HepG2 (cell line): ENCODE measurements around the gene LSM14B. TPM values are rescaled to one million over a fixed set of nuclear protein-coding genes. Genes with fewer than 3 reads are reported as not detected.
A peak's percentile ranks its signal among the peaks of the same experiment; 100 is the strongest.

Experiments
- ATAC-seq: fragments of 200-7000 bp; cut with Tn5 transposase; 3 replicates; pipeline ENCODE4 v1.9.1; 2020; ENCODE audit warnings: mild to moderate bottlenecking, moderate library complexity
- BruUV-seq: library from RNA; stranded (reverse); fragments of 400-500 nt; replicated peaks from 2 replicates; lab custom pipeline; 2021; lab: Mats Ljungman, UMichigan
- CTCF ChIA-PET: fragments of 300-600 bp; formaldehyde crosslinking; extraction: SDS; loops from one replicate; lab custom pipeline; 2021; ENCODE audit warnings: low total read pairs, inconsistent platforms, low intra/inter-chr PET ratio; lab: Yijun Ruan, JAX
- POLR2A ChIA-PET: fragments of 350-600 bp; sonication (Branson Sonifier 250); formaldehyde crosslinking; loops from one replicate; lab custom pipeline; 2020; ENCODE audit warnings: antibody characterized with exemption, inconsistent platforms; lab: Yijun Ruan, JAX
- DNase-seq: peaks from one replicate; pipeline ENCODE4 v3.0.0-alpha.2; 2015; ENCODE audit warnings: low spot score
- FAIRE-seq: peaks from 3 replicates; lab custom pipeline; 2011; peaks lifted over from hg19 to GRCh38; lab: Jason Lieb, UNC
- H2AFZ ChIP-seq: one replicate; pipeline ENCODE4 v1.6.1; 2011; ENCODE audit warnings: low read length, inconsistent platforms
- H3K27ac ChIP-seq: fragments of 300-600 bp; 3 replicates; pipeline ENCODE4 v1.8.0; 2011; ENCODE audit warnings: mixed run types, mild to moderate bottlenecking, mixed read lengths, low read length, inconsistent platforms; ENCODE audit not compliant: insufficient read depth; ENCODE audit errors: extremely low read length
- H3K27me3 ChIP-seq, 2 experiments: fragments of 200-600 bp in 1 of 2; 2 replicates in 1 of 2; 3 replicates in 1 of 2; pipeline versions ENCODE4 v1.6.0 to v1.8.0; 2011; ENCODE audit warnings: low read length in 2 of 2, mild to moderate bottlenecking in 2 of 2, moderate library complexity in 2 of 2, inconsistent platforms in 1 of 2; ENCODE audit not compliant: insufficient read depth in 2 of 2, control insufficient read depth in 1 of 2
- H3K36me3 ChIP-seq, 2 experiments: fragments of 200-600 bp in 1 of 2; replicated peaks in 1 of 2; 2 replicates in 1 of 2; 3 replicates in 1 of 2; pipeline versions ENCODE4 v1.5.1 to v1.8.0; 2011; ENCODE audit warnings: low read length in 2 of 2, inconsistent platforms in 1 of 2; ENCODE audit not compliant: insufficient read depth in 2 of 2, control insufficient read depth in 1 of 2
- H3K4me1 ChIP-seq: 2 replicates; pipeline ENCODE4 v1.5.1; 2012; ENCODE audit warnings: low read length, inconsistent platforms; ENCODE audit not compliant: insufficient read depth
- H3K4me2 ChIP-seq: 2 replicates; pipeline ENCODE4 v1.6.0; 2011; ENCODE audit warnings: low read depth, low read length, inconsistent platforms
- H3K4me3 ChIP-seq, 3 experiments: fragments of 200-600 bp in 1 of 3; sonication (generic), shearing (Covaris generic) in 1 of 3; replicated peaks in 1 of 3; 2 replicates each; pipeline ENCODE4 v1.5.1; 2011 to 2016; ENCODE audit warnings: low read length in 3 of 3, inconsistent platforms in 2 of 3, low read depth in 2 of 3, mild to moderate bottlenecking in 2 of 3, control low read depth in 1 of 3, mixed read lengths in 1 of 3; ENCODE audit not compliant: insufficient read depth in 1 of 3
- H3K79me2 ChIP-seq: one replicate; pipeline ENCODE4 v1.6.1; 2011; ENCODE audit warnings: low read length, inconsistent platforms; ENCODE audit not compliant: insufficient read depth
- H3K9ac ChIP-seq: 2 replicates; pipeline ENCODE4 v1.6.0; 2011; ENCODE audit warnings: mild to moderate bottlenecking, low read depth, low read length, inconsistent platforms; ENCODE audit not compliant: insufficient read depth
- H3K9me3 ChIP-seq: 2 replicates; pipeline ENCODE4 v1.5.1; 2012; ENCODE audit warnings: mild to moderate bottlenecking, low read length
- H4K20me1 ChIP-seq: 2 replicates; pipeline ENCODE4 v1.6.0; 2011; ENCODE audit warnings: inconsistent platforms, mild to moderate bottlenecking, low read length, moderate library complexity; ENCODE audit not compliant: insufficient read depth
- ARHGAP35 ChIP-seq: sonication (generic); formaldehyde crosslinking; IDR thresholded peaks from 2 replicates; pipeline ENCODE4 v1.9.0; 2022; ENCODE audit warnings: mild to moderate bottlenecking, inconsistent platforms, moderate library complexity, missing genetic modification reagents, borderline replicate concordance
- ASH2L ChIP-seq: fragments of 300-600, 200-600 bp; sonication (generic); IDR thresholded peaks from 2 replicates; pipeline ENCODE4 v1.7.0; 2017; ENCODE audit warnings: low read depth, mild to moderate bottlenecking, moderate library complexity, mixed read lengths, low read length; ENCODE audit not compliant: insufficient read length
- ATF7-NPFF ChIP-seq: sonication (generic); formaldehyde crosslinking; IDR thresholded peaks from 2 replicates; pipeline ENCODE4 v1.8.1; 2023; ENCODE audit warnings: mild to moderate bottlenecking, low read depth, missing genetic modification reagents, moderate library complexity
- DZIP1 ChIP-seq: sonication (generic); formaldehyde crosslinking; IDR thresholded peaks from 2 replicates; pipeline ENCODE4 v1.5.0; 2020; ENCODE audit warnings: mild to moderate bottlenecking, missing genetic modification reagents
- EHMT2 ChIP-seq: fragments of 200-600 bp; sonication (generic); IDR thresholded peaks from 2 replicates; pipeline ENCODE4 v1.7.0; 2017; ENCODE audit warnings: antibody characterized with exemption, low read depth, low read length, borderline replicate concordance
- HBP1 ChIP-seq: IDR thresholded peaks from 2 replicates; pipeline ENCODE4 v1.6.1; 2016; ENCODE audit warnings: low read depth, control low read depth
- KDM5B ChIP-seq: sonication (generic); formaldehyde crosslinking; IDR thresholded peaks from 2 replicates; pipeline ENCODE4 v1.4.0; 2020; ENCODE audit warnings: missing genetic modification reagents, mild to moderate bottlenecking, borderline replicate concordance
- ZBTB3 ChIP-seq: sonication (generic); formaldehyde crosslinking; IDR thresholded peaks from 2 replicates; pipeline ENCODE4 v1.4.0; 2020; ENCODE audit warnings: low read depth, mild to moderate bottlenecking, moderate library complexity, missing genetic modification reagents, borderline replicate concordance
- ZEB1 ChIP-seq: IDR thresholded peaks from 2 replicates; pipeline ENCODE4 v1.6.1; 2012; ENCODE audit warnings: mild to moderate bottlenecking, low read depth, inconsistent platforms; ENCODE audit not compliant: insufficient replicate concordance
- ZNF136 ChIP-seq: sonication (generic); formaldehyde crosslinking; IDR thresholded peaks from 2 replicates; pipeline ENCODE4 v1.8.1; 2022; ENCODE audit warnings: low read depth, mild to moderate bottlenecking, moderate library complexity, missing genetic modification reagents
- ZNF317 ChIP-seq: sonication (generic); formaldehyde crosslinking; IDR thresholded peaks from 2 replicates; pipeline ENCODE4 v1.5.0; 2020; ENCODE audit warnings: mild to moderate bottlenecking, missing genetic modification reagents
- ZNF33B ChIP-seq: sonication (generic); formaldehyde crosslinking; IDR thresholded peaks from 2 replicates; pipeline ENCODE4 v1.5.1; 2020; ENCODE audit warnings: mild to moderate bottlenecking, missing genetic modification reagents
- ZXDC ChIP-seq: sonication (generic); formaldehyde crosslinking; IDR thresholded peaks from 2 replicates; pipeline ENCODE4 v1.5.0; 2020; ENCODE audit warnings: mild to moderate bottlenecking, missing genetic modification reagents
- WGBS: methylation state at CpG from one replicate; pipeline ENCODE4 v1.1.6; 2017; ENCODE audit warnings: low lambda C conversion rate; 5-methylcytosine and 5-hydroxymethylcytosine counted together
- in situ Hi-C: cut with HindIII; loops from 2 replicates; pipeline ENCODE4 v1.10.0; 2017; ENCODE audit warnings: low pct_unique_long_range_greater_than_20kb; ENCODE audit not compliant: extremely low pct_ligation_motif_present
- intact Hi-C: fragments of 100-400 bp; cut with micrococcal nuclease; formaldehyde crosslinking; loops from one replicate; pipeline ENCODE4 v1.10.0; 2022; ENCODE audit not compliant: unreplicated experiment
- polyA plus RNA-seq, 8 experiments: library from polyadenylated mRNA; depleted of rRNA in 3 of 8; stranded (reverse) in 7 of 8; unstranded in 1 of 8; fragments of >200 nt; fragmentation: Illumina TruSeq in 4 of 8; extraction: Trizol in 4 of 8; gene quantifications; 2 replicates each; pipeline versions ENCODE4 v1.2.1 to v1.2.3, GENCODE V29; 2011 to 2016; ENCODE audit warnings: low read depth in 4 of 8, missing spikeins in 1 of 8, mixed read lengths in 1 of 8; ENCODE audit not compliant: insufficient read depth in 1 of 8
- total RNA-seq, 5 experiments: library from RNA; depleted of rRNA; stranded (reverse); fragments of >200 nt; fragmentation: Illumina TruSeq; extraction: Trizol; gene quantifications; 2 replicates each; pipeline ENCODE4 v1.2.3, GENCODE V29; 2016; ENCODE audit warnings: low read depth in 1 of 5
- TF ChIP-seq, protein P1 (sequence below): sonication (generic); formaldehyde crosslinking; IDR thresholded peaks from 2 replicates; pipeline ENCODE4 v1.4.0; 2020; ENCODE audit warnings: missing genetic modification reagents

Gene LSM14B
- total and polyA plus RNA-seq, 2 of the 13 experiments (the other 11 are each of a cell fraction or from before 2014, with no cell fraction given), result 43.3 to 79.2 TPM

DNA sequence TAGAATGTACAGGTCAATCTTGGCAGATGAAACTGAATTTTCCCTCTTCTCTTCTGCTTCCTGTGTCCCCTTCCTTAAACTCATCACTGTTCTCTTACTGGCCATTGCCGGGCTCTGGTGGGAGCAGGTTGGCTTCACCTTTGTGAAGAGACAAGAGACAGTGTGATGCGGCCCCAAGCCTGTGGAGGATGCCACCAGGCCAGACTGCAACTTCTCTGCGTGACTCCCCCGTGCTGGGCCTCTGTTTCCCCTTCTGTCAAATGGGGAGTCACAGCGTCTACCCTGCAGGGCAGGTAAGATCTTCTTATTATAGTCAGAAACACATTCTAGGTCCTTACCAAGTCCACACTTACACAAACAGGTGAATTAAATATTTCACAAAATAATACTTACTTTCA lies 1.9 kb upstream of the LSM14B start:
- Histone ChIP-seq H3K4me2 (peak overlapping the region; percentile 70), H3K79me2 (peaks cover 21% of the 10 kb centered on the region), H3K27me3 (peaks cover 6 to 24% of the 10 kb centered on the region in 2 experiments), H2AFZ (no peak overlapping the region), H3K36me3 (peaks cover 4 to 13% of the 10 kb centered on the region in 2 experiments; a peak in 3 of 5 replicates), H3K9ac (peak overlapping the region; percentile 31; the same call in 1 of the 2 replicates), H3K27ac (peak overlapping the region; percentile 36), H4K20me1 (peaks cover 16% of the 10 kb centered on the region), H3K9me3 (no peaks in the 10 kb centered on the region), H3K4me3 (peak overlapping the region; percentile 10 to 87 (median 25); a peak in 5 of 6 replicates), H3K4me1 (peaks cover 76% of the 10 kb centered on the region)
- ATAC-seq, result no peak
- intact Hi-C loops (loop anchor here (5.0 kb wide), 2 partner anchors 37 to 108 kb away; no protein-coding TSS in a partner anchor), in situ Hi-C loops (loop anchor here (5.0 kb wide), 1 partner anchor 53 kb away; the partner anchor contains the start of gene TAF4)
- POLR2A ChIA-PET, result interaction anchor here (0.9 to 10.4 kb wide), 11 partner anchors 16 to 110 kb away, joined by 3 to 260 read pairs (median 6); partner anchors contain the start of genes PSMA7, SS18L1 and TAF4
- FAIRE-seq, result no peak
- WGBS, result 44% methylated on average over 5 of the region's 5 CpGs
- BruUV-seq, result no TSS peak
- CTCF ChIA-PET, result no interaction called here
- DNase-seq, result no peak
- TF ChIP-seq EHMT2 (0 out of 2 replicates have a peak, but pooled peaks have one; percentile 3), ARHGAP35 (CRISPR knock-in tag) (0 out of 2 replicates have a peak, but pooled peaks have one; percentile 4), KDM5B (0 out of 2 replicates have a peak, but pooled peaks have one; percentile 30), ATF7-NPFF (no peak), ZXDC (CRISPR knock-in tag) (0 out of 2 replicates have a peak, but pooled peaks have one; percentile 15), ASH2L (peak; percentile 6), ZNF317 (CRISPR knock-in tag) (no peak), ZEB1 (peak; percentile 45), ZNF136 (no peak), DZIP1 (peak; percentile 79; the same call in 1 of the 2 replicates), ZNF33B (CRISPR knock-in tag) (no peak), HBP1 (CRISPR knock-in tag) (peak; percentile 22; the same call in 1 of the 2 replicates), ZBTB3 (CRISPR knock-in tag) (no peak)
- TF ChIP-seq, protein P1, sequence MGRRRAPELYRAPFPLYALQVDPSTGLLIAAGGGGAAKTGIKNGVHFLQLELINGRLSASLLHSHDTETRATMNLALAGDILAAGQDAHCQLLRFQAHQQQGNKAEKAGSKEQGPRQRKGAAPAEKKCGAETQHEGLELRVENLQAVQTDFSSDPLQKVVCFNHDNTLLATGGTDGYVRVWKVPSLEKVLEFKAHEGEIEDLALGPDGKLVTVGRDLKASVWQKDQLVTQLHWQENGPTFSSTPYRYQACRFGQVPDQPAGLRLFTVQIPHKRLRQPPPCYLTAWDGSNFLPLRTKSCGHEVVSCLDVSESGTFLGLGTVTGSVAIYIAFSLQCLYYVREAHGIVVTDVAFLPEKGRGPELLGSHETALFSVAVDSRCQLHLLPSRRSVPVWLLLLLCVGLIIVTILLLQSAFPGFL (CRISPR knock-in tag), result 0 out of 2 replicates have a peak, but pooled peaks have one; percentile 40
